SK-N-SH (cell line): ENCODE results near the gene ACACB. TPM values are rescaled to one million over a fixed set of nuclear protein-coding genes. Genes with fewer than 3 reads are reported as not detected.

Source experiments
- CTCF ChIA-PET: fragments of 300-600, 350-600 bp; formaldehyde crosslinking; extraction: SDS; loops from one replicate; lab custom pipeline; 2021; lab: Yijun Ruan, JAX
- POLR2A ChIA-PET: fragments of 350-600 bp; sonication (Branson Sonifier 250); formaldehyde crosslinking; extraction: SDS; loops from one replicate; lab custom pipeline; 2020; ENCODE audit warnings: antibody characterized with exemption, inconsistent platforms; lab: Yijun Ruan, JAX
- DNase-seq: peaks from one replicate; pipeline ENCODE4 v3.0.0; 2012
- H2AFZ ChIP-seq: fragments of 200-600 bp; sonication (generic); 2 replicates; pipeline ENCODE4 v1.8.1; 2016; ENCODE audit warnings: antibody characterized with exemption, mild to moderate bottlenecking, low read depth
- H3F3A ChIP-seq: fragments of 200-600 bp; sonication (generic); replicated peaks from 2 replicates; pipeline ENCODE3; 2016; ENCODE audit warnings: antibody characterized with exemption, mild to moderate bottlenecking; ENCODE audit not compliant: insufficient read depth
- H3K27ac ChIP-seq, 2 experiments: fragments of 200-500 bp in 1 of 2; fragments of 200-600 bp in 1 of 2; sonication (Bioruptor generic) in 1 of 2; sonication (generic), shearing (Covaris generic) in 1 of 2; 2 replicates each; pipeline versions ENCODE4 v1.5.1 to v1.6.1; 2014 to 2016; ENCODE audit warnings: low read depth in 2 of 2, inconsistent platforms in 1 of 2, low read length in 1 of 2, mild to moderate bottlenecking in 1 of 2, mixed read lengths in 1 of 2
- H3K27me3 ChIP-seq: fragments of 200-600 bp; sonication (generic), shearing (Covaris generic); 2 replicates; pipeline ENCODE4 v1.6.1; 2016; ENCODE audit warnings: mixed run types; ENCODE audit not compliant: insufficient read depth
- H3K36me3 ChIP-seq, 2 experiments: fragments of 200-500 bp in 1 of 2; fragments of 200-600 bp in 1 of 2; sonication (Bioruptor generic) in 1 of 2; sonication (generic) in 1 of 2; replicated peaks in 1 of 2; 2 replicates each; pipeline versions ENCODE3 to v1.5.1; 2014 to 2016; ENCODE audit warnings: low read length in 1 of 2, mild to moderate bottlenecking in 1 of 2; ENCODE audit not compliant: insufficient read depth in 2 of 2, control insufficient read depth in 1 of 2
- H3K4me1 ChIP-seq, 2 experiments: fragments of 200-500 bp in 1 of 2; fragments of 200-600 bp in 1 of 2; sonication (Bioruptor generic) in 1 of 2; sonication (generic), shearing (Covaris generic) in 1 of 2; 2 replicates each; pipeline versions ENCODE4 v1.5.1 to v1.6.1; 2014 to 2016; ENCODE audit warnings: low read depth in 1 of 2, low read length in 1 of 2, mixed run types in 1 of 2; ENCODE audit not compliant: insufficient read depth in 2 of 2, control insufficient read depth in 1 of 2
- H3K4me2 ChIP-seq: fragments of 200-600 bp; sonication (generic), shearing (Covaris generic); 2 replicates; pipeline ENCODE4 v1.6.1; 2017; ENCODE audit warnings: mixed run types
- H3K4me3 ChIP-seq, 2 experiments: fragments of 200-500 bp in 1 of 2; fragments of 200-600 bp in 1 of 2; sonication (Bioruptor generic) in 1 of 2; sonication (generic), shearing (Covaris generic) in 1 of 2; 2 replicates each; pipeline versions ENCODE4 v1.5.1 to v1.8.1; 2014 to 2016; ENCODE audit warnings: low read depth in 2 of 2, inconsistent platforms in 1 of 2, low read length in 1 of 2, mild to moderate bottlenecking in 1 of 2, mixed read lengths in 1 of 2, moderate library complexity in 1 of 2
- H3K79me2 ChIP-seq: fragments of 200-600 bp; sonication (generic); 2 replicates; pipeline ENCODE4 v1.8.1; 2017; ENCODE audit warnings: mild to moderate bottlenecking; ENCODE audit not compliant: insufficient read depth
- H3K9ac ChIP-seq: fragments of 200-600 bp; sonication (generic); 2 replicates; pipeline ENCODE4 v1.6.1; 2017; ENCODE audit warnings: mixed run types
- H3K9me2 ChIP-seq: fragments of 200-600 bp; sonication (generic); 2 replicates; pipeline ENCODE4 v1.6.1; 2017; ENCODE audit warnings: mixed run types
- H3K9me3 ChIP-seq: fragments of 200-600 bp; sonication (generic); 2 replicates; pipeline ENCODE4 v1.6.1; 2017; ENCODE audit warnings: mixed run types, mild to moderate bottlenecking, moderate library complexity
- H4K20me1 ChIP-seq: fragments of 200-600 bp; sonication (generic); 2 replicates; pipeline ENCODE4 v1.6.1; 2017; ENCODE audit warnings: mild to moderate bottlenecking, mixed run types; ENCODE audit not compliant: insufficient read depth
- CHD2 ChIP-seq: fragments of 150-350 bp; IDR thresholded peaks from 2 replicates; pipeline ENCODE4 v1.6.1; 2018; ENCODE audit warnings: low read length; ENCODE audit not compliant: partially characterized antibody
- EZH2phosphoT487 ChIP-seq: fragments of 200-600 bp; sonication (generic); IDR thresholded peaks from 2 replicates; pipeline ENCODE4 v1.6.1; 2017; ENCODE audit warnings: low read depth, mixed run types, mild to moderate bottlenecking, antibody characterized with exemption, moderate library complexity, borderline replicate concordance
- FOSL2 ChIP-seq: IDR thresholded peaks from 2 replicates; pipeline ENCODE4 v1.4.0; 2012; ENCODE audit warnings: low read depth, mild to moderate bottlenecking, moderate library complexity, borderline replicate concordance
- FOXJ3 ChIP-seq: sonication (generic); formaldehyde crosslinking; IDR thresholded peaks from 2 replicates; pipeline ENCODE4 v1.5.1; 2020; ENCODE audit warnings: mild to moderate bottlenecking, missing genetic modification reagents
- FOXM1 ChIP-seq: IDR thresholded peaks from 2 replicates; pipeline ENCODE4 v1.4.0; 2012; ENCODE audit warnings: low read depth, mild to moderate bottlenecking
- GATA2 ChIP-seq: sonication (generic); formaldehyde crosslinking; IDR thresholded peaks from 2 replicates; pipeline ENCODE4 v1.5.0; 2020; ENCODE audit warnings: mild to moderate bottlenecking, missing genetic modification reagents
- JUND ChIP-seq: IDR thresholded peaks from 2 replicates; pipeline ENCODE4 v1.4.0; 2012
- MXI1 ChIP-seq: IDR thresholded peaks from 2 replicates; pipeline ENCODE4 v1.6.1; 2012; ENCODE audit warnings: mild to moderate bottlenecking, low read depth, low read length, improper control_type of control experiment
- PBX3 ChIP-seq: IDR thresholded peaks from 2 replicates; pipeline ENCODE4; 2012
- RCOR1 ChIP-seq: fragments of 150-350 bp; IDR thresholded peaks from 2 replicates; pipeline ENCODE4 v1.6.1; 2017; ENCODE audit warnings: antibody characterized with exemption, low read length
- RXRA ChIP-seq: IDR thresholded peaks from 2 replicates; pipeline ENCODE4 v1.4.0; 2012; ENCODE audit warnings: low read depth, mild to moderate bottlenecking, borderline replicate concordance
- SIN3A ChIP-seq: IDR thresholded peaks from 2 replicates; pipeline ENCODE4 v1.6.1; 2012; ENCODE audit warnings: low read depth, mild to moderate bottlenecking, low read length, moderate library complexity, borderline replicate concordance
- TAF1 ChIP-seq: IDR thresholded peaks from 2 replicates; pipeline ENCODE4 v1.6.1; 2012; ENCODE audit warnings: low read depth, mild to moderate bottlenecking, low read length, moderate library complexity, borderline replicate concordance
- TEAD4 ChIP-seq: IDR thresholded peaks from 2 replicates; pipeline ENCODE4 v1.4.0; 2012; ENCODE audit warnings: mild to moderate bottlenecking, borderline replicate concordance; ENCODE audit not compliant: insufficient read depth
- WGBS: methylation state at CpG from one replicate; pipeline ENCODE4 v1.1.6; 2017; ENCODE audit warnings: low lambda C conversion rate; 5-methylcytosine and 5-hydroxymethylcytosine counted together
- polyA plus RNA-seq, 3 experiments: library from polyadenylated mRNA; depleted of rRNA; stranded (reverse); fragments of >200 nt; gene quantifications; 2 replicates each; pipeline ENCODE4 v1.2.3, GENCODE V29; 2012
- TF ChIP-seq, protein P1 (sequence below): IDR thresholded peaks from 2 replicates; pipeline ENCODE4 v1.6.1; 2012; ENCODE audit warnings: mild to moderate bottlenecking, low read depth, low read length, moderate library complexity
- TF ChIP-seq, protein P2 (sequence below): fragments of 150-350 bp; IDR thresholded peaks from 2 replicates; pipeline ENCODE4 v1.6.1; 2017; ENCODE audit warnings: antibody characterized with exemption, low read length, low read depth, borderline replicate concordance
- TF ChIP-seq, protein P3 (sequence below): IDR thresholded peaks from 2 replicates; pipeline ENCODE4 v1.4.0; 2012; ENCODE audit warnings: low read depth, borderline replicate concordance
- TF ChIP-seq, protein P4 (sequence below): fragments of 150-350 bp; IDR thresholded peaks from 2 replicates; pipeline ENCODE4 v1.6.1; 2016; ENCODE audit warnings: mild to moderate bottlenecking, low read depth, low read length

The ACACB gene
- polyA plus RNA-seq, 1 of the 3 experiments (the other 2 are of a cell fraction), result 6.1 TPM

DNA sequence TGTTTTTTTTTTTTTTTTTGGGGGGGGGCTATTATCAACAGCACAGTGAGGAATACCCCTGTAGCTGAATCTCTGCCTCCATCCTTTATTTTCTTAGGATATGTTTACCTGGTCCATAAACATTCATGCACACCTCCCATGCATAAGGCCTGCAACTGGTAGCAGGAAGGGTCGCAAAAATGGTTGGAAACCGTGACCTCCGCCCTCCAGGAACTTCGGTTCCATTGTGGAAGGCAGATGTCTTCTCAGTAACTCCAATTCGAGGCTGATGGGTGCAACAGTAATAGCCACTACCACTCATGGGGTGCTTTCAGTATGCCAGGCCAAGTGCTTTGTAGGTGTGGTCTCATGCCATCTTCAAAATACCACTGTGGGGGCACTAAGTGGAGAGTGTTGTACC is 40.2 kb downstream of the ACACB start:
- no peak overlapping the region for H3K27ac ChIP-seq
- no peaks in the 10 kb centered on the region for H3K9me3 ChIP-seq
- H3F3A ChIP-seq, result no peaks in the 10 kb centered on the region
- H3K36me3 ChIP-seq, result no peaks in the 10 kb centered on the region
- no peaks in the 10 kb centered on the region for H4K20me1 ChIP-seq
- H3K9me2 ChIP-seq, result no peaks in the 10 kb centered on the region
- no peaks in the 10 kb centered on the region for H3K27me3 ChIP-seq
- ChIA-PET CTCF (interaction anchor here (1.7 to 2.4 kb wide), 2 partner anchors 45 to 237 kb away, joined by 4 to 9 read pairs; no protein-coding TSS in a partner anchor), POLR2A (no interaction called here)
- TF ChIP-seq, protein P1, sequence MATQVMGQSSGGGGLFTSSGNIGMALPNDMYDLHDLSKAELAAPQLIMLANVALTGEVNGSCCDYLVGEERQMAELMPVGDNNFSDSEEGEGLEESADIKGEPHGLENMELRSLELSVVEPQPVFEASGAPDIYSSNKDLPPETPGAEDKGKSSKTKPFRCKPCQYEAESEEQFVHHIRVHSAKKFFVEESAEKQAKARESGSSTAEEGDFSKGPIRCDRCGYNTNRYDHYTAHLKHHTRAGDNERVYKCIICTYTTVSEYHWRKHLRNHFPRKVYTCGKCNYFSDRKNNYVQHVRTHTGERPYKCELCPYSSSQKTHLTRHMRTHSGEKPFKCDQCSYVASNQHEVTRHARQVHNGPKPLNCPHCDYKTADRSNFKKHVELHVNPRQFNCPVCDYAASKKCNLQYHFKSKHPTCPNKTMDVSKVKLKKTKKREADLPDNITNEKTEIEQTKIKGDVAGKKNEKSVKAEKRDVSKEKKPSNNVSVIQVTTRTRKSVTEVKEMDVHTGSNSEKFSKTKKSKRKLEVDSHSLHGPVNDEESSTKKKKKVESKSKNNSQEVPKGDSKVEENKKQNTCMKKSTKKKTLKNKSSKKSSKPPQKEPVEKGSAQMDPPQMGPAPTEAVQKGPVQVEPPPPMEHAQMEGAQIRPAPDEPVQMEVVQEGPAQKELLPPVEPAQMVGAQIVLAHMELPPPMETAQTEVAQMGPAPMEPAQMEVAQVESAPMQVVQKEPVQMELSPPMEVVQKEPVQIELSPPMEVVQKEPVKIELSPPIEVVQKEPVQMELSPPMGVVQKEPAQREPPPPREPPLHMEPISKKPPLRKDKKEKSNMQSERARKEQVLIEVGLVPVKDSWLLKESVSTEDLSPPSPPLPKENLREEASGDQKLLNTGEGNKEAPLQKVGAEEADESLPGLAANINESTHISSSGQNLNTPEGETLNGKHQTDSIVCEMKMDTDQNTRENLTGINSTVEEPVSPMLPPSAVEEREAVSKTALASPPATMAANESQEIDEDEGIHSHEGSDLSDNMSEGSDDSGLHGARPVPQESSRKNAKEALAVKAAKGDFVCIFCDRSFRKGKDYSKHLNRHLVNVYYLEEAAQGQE, result no peak
- TF ChIP-seq, protein P2, sequence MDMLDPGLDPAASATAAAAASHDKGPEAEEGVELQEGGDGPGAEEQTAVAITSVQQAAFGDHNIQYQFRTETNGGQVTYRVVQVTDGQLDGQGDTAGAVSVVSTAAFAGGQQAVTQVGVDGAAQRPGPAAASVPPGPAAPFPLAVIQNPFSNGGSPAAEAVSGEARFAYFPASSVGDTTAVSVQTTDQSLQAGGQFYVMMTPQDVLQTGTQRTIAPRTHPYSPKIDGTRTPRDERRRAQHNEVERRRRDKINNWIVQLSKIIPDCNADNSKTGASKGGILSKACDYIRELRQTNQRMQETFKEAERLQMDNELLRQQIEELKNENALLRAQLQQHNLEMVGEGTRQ, result no peak
- TF ChIP-seq FOXJ3 (CRISPR knock-in tag), result no peak
- TF ChIP-seq JUND, result no peak
- TF ChIP-seq PBX3, result no peak
- no peak for TF ChIP-seq FOSL2
- TF ChIP-seq CHD2, result no peak
- no peak for TF ChIP-seq SIN3A
- TF ChIP-seq EZH2phosphoT487, result no peak
- no peak for TF ChIP-seq FOXM1
- TF ChIP-seq, protein P3, sequence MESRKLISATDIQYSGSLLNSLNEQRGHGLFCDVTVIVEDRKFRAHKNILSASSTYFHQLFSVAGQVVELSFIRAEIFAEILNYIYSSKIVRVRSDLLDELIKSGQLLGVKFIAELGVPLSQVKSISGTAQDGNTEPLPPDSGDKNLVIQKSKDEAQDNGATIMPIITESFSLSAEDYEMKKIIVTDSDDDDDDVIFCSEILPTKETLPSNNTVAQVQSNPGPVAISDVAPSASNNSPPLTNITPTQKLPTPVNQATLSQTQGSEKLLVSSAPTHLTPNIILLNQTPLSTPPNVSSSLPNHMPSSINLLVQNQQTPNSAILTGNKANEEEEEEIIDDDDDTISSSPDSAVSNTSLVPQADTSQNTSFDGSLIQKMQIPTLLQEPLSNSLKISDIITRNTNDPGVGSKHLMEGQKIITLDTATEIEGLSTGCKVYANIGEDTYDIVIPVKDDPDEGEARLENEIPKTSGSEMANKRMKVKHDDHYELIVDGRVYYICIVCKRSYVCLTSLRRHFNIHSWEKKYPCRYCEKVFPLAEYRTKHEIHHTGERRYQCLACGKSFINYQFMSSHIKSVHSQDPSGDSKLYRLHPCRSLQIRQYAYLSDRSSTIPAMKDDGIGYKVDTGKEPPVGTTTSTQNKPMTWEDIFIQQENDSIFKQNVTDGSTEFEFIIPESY, result no peak
- TF ChIP-seq GATA2 (CRISPR knock-in tag), result no peak
- TF ChIP-seq TAF1, result no peak
- TF ChIP-seq RXRA, result no peak
- TF ChIP-seq TEAD4, result no peak
- TF ChIP-seq, protein P4, sequence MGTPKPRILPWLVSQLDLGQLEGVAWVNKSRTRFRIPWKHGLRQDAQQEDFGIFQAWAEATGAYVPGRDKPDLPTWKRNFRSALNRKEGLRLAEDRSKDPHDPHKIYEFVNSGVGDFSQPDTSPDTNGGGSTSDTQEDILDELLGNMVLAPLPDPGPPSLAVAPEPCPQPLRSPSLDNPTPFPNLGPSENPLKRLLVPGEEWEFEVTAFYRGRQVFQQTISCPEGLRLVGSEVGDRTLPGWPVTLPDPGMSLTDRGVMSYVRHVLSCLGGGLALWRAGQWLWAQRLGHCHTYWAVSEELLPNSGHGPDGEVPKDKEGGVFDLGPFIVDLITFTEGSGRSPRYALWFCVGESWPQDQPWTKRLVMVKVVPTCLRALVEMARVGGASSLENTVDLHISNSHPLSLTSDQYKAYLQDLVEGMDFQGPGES, result no peak
- no peak for TF ChIP-seq MXI1
- TF ChIP-seq RCOR1, result no peak
- H3K79me2 ChIP-seq, result no peaks in the 10 kb centered on the region
- H3K9ac ChIP-seq, result no peak overlapping the region
- no peak overlapping the region for H3K4me2 ChIP-seq
- no peak for DNase-seq
- H3K4me1 ChIP-seq, result peaks cover 0 to 13% of the 10 kb centered on the region in 2 experiments; a peak in 2 of 4 replicates
- 92% methylated on average over 5 of the region's 5 CpGs for WGBS
- H3K4me3 ChIP-seq, result no peak overlapping the region
- no peak overlapping the region for H2AFZ ChIP-seq
